Measurements from ENCODE around the gene ADRA2C.

DNA sequence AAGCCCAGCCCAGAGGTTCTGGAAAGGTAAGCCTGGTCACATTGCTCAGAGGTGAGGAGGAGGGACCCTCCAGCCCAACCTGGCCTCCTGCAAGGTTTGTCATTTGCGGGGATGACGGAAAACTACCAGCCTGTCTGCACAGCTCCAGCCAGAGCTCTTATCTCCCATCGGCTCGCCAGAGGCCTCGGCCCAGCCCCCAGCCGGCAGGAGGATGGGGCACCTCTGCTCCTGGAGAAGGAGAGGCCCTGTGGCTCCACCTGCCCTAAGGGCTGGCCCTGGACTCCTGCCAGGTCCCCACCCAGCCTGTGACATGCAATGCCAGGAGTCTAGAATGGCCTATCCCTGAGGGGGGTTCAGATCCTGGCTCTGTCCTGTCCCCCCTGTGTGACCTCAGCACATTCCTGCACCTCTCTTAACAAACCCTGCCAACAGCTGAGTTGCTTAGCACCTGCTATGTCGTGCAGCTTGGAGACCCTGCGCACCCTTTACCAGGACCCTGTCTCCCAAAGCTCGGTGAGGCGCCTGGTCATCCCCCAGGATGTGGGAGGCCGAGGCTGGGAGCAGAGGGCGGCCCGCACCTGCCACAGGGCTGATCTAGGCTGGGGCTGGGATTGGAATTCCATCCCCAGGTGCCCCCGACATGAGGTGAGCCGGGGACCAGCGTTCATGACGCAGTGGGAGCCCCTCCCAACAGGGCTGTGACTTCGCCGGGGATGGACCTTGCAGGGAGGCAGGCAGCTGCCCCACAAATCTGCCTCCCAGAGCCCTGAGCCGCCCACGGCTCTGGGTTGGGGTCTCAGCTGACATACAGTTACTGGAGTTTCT, 14.4 kb downstream of the ADRA2C start:
- TF ChIP-seq POLR2AphosphoS5 (IDR thresholded peaks at IDR 0.05; ENCODE audit: borderline replicate concordance, low read depth, low read length) (no peak), EZH2 (IDR thresholded peaks at IDR 0.05) (no peak)
